Liver (tissue), 9 donors: Measurements from ENCODE around the gene LSM4. TPM values are rescaled to one million over a fixed set of nuclear protein-coding genes. Genes with fewer than 3 reads are reported as not detected.

Experiments used
- DNase-seq: peaks from one replicate; pipeline ENCODE4 v3.0.0-alpha.2; 2017; ENCODE audit warnings: low spot score
- H3K27ac ChIP-seq, 2 donors: one replicate each; pipeline ENCODE4 v1.7.0; 2013; ENCODE audit warnings: inconsistent platforms in 2 of 2, low read length in 2 of 2, control low read depth in 1 of 2, low read depth in 1 of 2, mild to moderate bottlenecking in 1 of 2
- H3K27me3 ChIP-seq, 4 donors: one replicate each; pipeline versions ENCODE4 v1.6.1 to v1.7.0; 2013; ENCODE audit warnings: low read length in 3 of 4, inconsistent platforms in 1 of 4, mild to moderate bottlenecking in 1 of 4, moderate library complexity in 1 of 4; ENCODE audit not compliant: control insufficient read depth in 4 of 4, insufficient read depth in 4 of 4
- H3K36me3 ChIP-seq, 4 donors: one replicate each; pipeline versions ENCODE4 v1.6.1 to v1.7.0; 2013; ENCODE audit warnings: low read length in 3 of 4, mild to moderate bottlenecking in 3 of 4, low read depth in 1 of 4, moderate library complexity in 1 of 4; ENCODE audit not compliant: control insufficient read depth in 4 of 4, insufficient read depth in 3 of 4
- H3K4me1 ChIP-seq, 4 donors: one replicate each; pipeline versions ENCODE4 v1.6.1 to v1.7.0; 2013; ENCODE audit warnings: low read length in 3 of 4, mild to moderate bottlenecking in 3 of 4, moderate library complexity in 1 of 4; ENCODE audit not compliant: control insufficient read depth in 4 of 4, insufficient read depth in 4 of 4
- H3K4me3 ChIP-seq, 3 donors: one replicate each; pipeline versions ENCODE4 v1.6.1 to v1.7.0; 2013; ENCODE audit warnings: low read length in 3 of 3, control low read depth in 1 of 3, low read depth in 1 of 3, mild to moderate bottlenecking in 1 of 3
- H3K9ac ChIP-seq, 2 donors: one replicate each; pipeline ENCODE4 v1.7.0; 2013; ENCODE audit warnings: low read length in 2 of 2, mild to moderate bottlenecking in 2 of 2, moderate library complexity in 2 of 2, control low read depth in 1 of 2, low read depth in 1 of 2
- H3K9me3 ChIP-seq, 4 donors: one replicate each; pipeline versions ENCODE4 v1.6.1 to v1.7.0; 2013; ENCODE audit warnings: low read length in 3 of 4; ENCODE audit not compliant: control insufficient read depth in 4 of 4
- ATF3 ChIP-seq: IDR thresholded peaks from 2 replicates; pipeline ENCODE4 v1.6.1; 2016; ENCODE audit warnings: antibody characterized with exemption
- EGR1 ChIP-seq, 2 donors: IDR thresholded peaks; 2 replicates each; pipeline ENCODE4 v1.6.1; 2016 to 2018; ENCODE audit warnings: antibody characterized with exemption in 2 of 2, low read depth in 2 of 2
- FOXA1 ChIP-seq: IDR thresholded peaks from 2 replicates; pipeline ENCODE4 v1.6.1; 2016; ENCODE audit warnings: antibody characterized with exemption
- FOXA2 ChIP-seq: IDR thresholded peaks from 2 replicates; pipeline ENCODE4 v1.6.1; 2016; ENCODE audit warnings: antibody characterized with exemption
- GABPA ChIP-seq, 2 donors: IDR thresholded peaks in 1 of 2; conservative IDR thresholded peaks in 1 of 2; 2 replicates each; pipeline ENCODE4 v1.6.1; 2016; ENCODE audit warnings: antibody characterized with exemption in 2 of 2, mild to moderate bottlenecking in 1 of 2, moderate library complexity in 1 of 2
- HNF4A ChIP-seq, 2 donors: conservative IDR thresholded peaks; 2 replicates each; pipeline ENCODE4 v1.6.1; 2016; ENCODE audit warnings: antibody characterized with exemption in 2 of 2, mild to moderate bottlenecking in 2 of 2
- HNF4G ChIP-seq: IDR thresholded peaks from 2 replicates; pipeline ENCODE4 v1.6.1; 2016; ENCODE audit warnings: antibody characterized with exemption
- JUND ChIP-seq, 2 donors: IDR thresholded peaks; 2 replicates each; pipeline ENCODE4 v1.6.1; 2016; ENCODE audit warnings: antibody characterized with exemption in 2 of 2
- MAX ChIP-seq: IDR thresholded peaks from 2 replicates; pipeline ENCODE4 v1.6.1; 2016; ENCODE audit warnings: antibody characterized with exemption
- NR2F2 ChIP-seq: IDR thresholded peaks from 2 replicates; pipeline ENCODE4 v1.6.1; 2016; ENCODE audit warnings: antibody characterized with exemption
- RAD21 ChIP-seq, 2 donors: IDR thresholded peaks; 2 replicates each; pipeline ENCODE4 v1.6.1; 2016; ENCODE audit warnings: antibody characterized with exemption in 2 of 2, mild to moderate bottlenecking in 2 of 2
- REST ChIP-seq: IDR thresholded peaks from 2 replicates; pipeline ENCODE4 v1.6.1; 2016; ENCODE audit warnings: antibody characterized with exemption, mild to moderate bottlenecking
- RXRA ChIP-seq, 2 donors: IDR thresholded peaks; 2 replicates each; pipeline ENCODE4 v1.6.1; 2017 to 2018; ENCODE audit warnings: antibody characterized with exemption in 2 of 2, mild to moderate bottlenecking in 1 of 2
- SP1 ChIP-seq: IDR thresholded peaks from 2 replicates; pipeline ENCODE4 v1.6.1; 2018; ENCODE audit warnings: antibody characterized with exemption, mild to moderate bottlenecking
- TAF1 ChIP-seq: conservative IDR thresholded peaks from 2 replicates; pipeline ENCODE4 v1.6.1; 2016; ENCODE audit warnings: antibody characterized with exemption, mild to moderate bottlenecking
- YY1 ChIP-seq: IDR thresholded peaks from 2 replicates; pipeline ENCODE4 v1.6.1; 2016; ENCODE audit warnings: antibody characterized with exemption, mild to moderate bottlenecking
- WGBS: extraction: QIAGEN DNeasy Blood & Tissue Kit; methylation state at CpG from one replicate; pipeline ENCODE4 v1.1.7; 2013; 5-methylcytosine and 5-hydroxymethylcytosine counted together
- polyA plus RNA-seq, 2 donors: library from polyadenylated mRNA; stranded (reverse) in 1 of 2; unstranded in 1 of 2; fragments of 200-250 nt in 1 of 2; fragments of >200 nt in 1 of 2; fragmentation: Nextera tagmentation in 1 of 2; extraction: Ambion mirVana in 1 of 2; gene quantifications; one replicate each; pipeline versions ENCODE4 v1.2.1 to v1.2.3, GENCODE V29; 2013 to 2015
- total RNA-seq, 2 donors: library from RNA; depleted of rRNA; stranded (reverse); fragments of >200 nt; gene quantifications; one replicate each; pipeline ENCODE4 v1.2.3, GENCODE V29; 2014
- TF ChIP-seq, protein P1 (sequence below): fragments of 150-350 bp; IDR thresholded peaks from 2 replicates; pipeline ENCODE4 v1.5.1; 2017; ENCODE audit warnings: improper control_type of control experiment, low read depth, low read length; ENCODE audit not compliant: missing input control
- donor health status: healthy.
- donor health status: healthy.
- donor health status: healthy.
- donor health status: healthy.
- donor health status: healthy.

LSM4 gene
- total and polyA plus RNA-seq, 4 donors = 42.4 to 100 (median 75.1) TPM

DNA sequence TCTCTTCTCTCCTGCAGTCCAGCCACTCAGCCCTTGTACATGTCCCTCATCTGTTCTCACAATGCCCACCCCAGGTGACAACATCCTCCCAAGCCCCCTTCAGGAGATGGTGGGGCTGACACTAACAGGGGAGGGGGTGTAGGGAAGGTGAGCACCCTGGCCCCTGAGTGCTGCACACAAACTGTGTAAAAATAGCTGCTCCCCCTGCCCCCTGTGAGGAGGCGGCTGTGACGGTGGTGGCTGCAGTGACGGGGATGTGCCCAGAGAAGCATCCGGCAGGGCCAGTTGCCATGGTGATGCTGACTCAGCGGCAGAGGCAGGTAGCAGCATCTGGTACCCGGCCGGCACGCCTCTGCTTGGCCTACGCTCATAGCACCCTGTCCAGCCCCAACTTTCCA lies 28.4 kb downstream of the LSM4 start:
- Histone ChIP-seq H3K27me3 (no peaks in the 10 kb centered on the region), H3K9ac (no peak overlapping the region), H3K27ac (no peak overlapping the region), H3K4me1 (peaks cover 3 to 9% (median 6%) of the 10 kb centered on the region in 4 donors), H3K36me3 (no peaks in the 10 kb centered on the region), H3K4me3 (no peak overlapping the region), H3K9me3 (no peaks in the 10 kb centered on the region)
- no peak for TF ChIP-seq YY1
- no peak for TF ChIP-seq RAD21 (IDR thresholded peaks at IDR 0.05)
- no peak for TF ChIP-seq NR2F2
- no peak for TF ChIP-seq TAF1
- TF ChIP-seq FOXA2 = no peak
- no peak for TF ChIP-seq RXRA (IDR thresholded peaks at IDR 0.05)
- no peak for TF ChIP-seq HNF4A (conservative IDR thresholded peaks at IDR 0.05)
- TF ChIP-seq, protein P1, sequence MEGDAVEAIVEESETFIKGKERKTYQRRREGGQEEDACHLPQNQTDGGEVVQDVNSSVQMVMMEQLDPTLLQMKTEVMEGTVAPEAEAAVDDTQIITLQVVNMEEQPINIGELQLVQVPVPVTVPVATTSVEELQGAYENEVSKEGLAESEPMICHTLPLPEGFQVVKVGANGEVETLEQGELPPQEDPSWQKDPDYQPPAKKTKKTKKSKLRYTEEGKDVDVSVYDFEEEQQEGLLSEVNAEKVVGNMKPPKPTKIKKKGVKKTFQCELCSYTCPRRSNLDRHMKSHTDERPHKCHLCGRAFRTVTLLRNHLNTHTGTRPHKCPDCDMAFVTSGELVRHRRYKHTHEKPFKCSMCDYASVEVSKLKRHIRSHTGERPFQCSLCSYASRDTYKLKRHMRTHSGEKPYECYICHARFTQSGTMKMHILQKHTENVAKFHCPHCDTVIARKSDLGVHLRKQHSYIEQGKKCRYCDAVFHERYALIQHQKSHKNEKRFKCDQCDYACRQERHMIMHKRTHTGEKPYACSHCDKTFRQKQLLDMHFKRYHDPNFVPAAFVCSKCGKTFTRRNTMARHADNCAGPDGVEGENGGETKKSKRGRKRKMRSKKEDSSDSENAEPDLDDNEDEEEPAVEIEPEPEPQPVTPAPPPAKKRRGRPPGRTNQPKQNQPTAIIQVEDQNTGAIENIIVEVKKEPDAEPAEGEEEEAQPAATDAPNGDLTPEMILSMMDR = no peak
- no peak for TF ChIP-seq FOXA1
- TF ChIP-seq JUND (IDR thresholded peaks at IDR 0.05) = no peak
- TF ChIP-seq REST = no peak
- no peak for TF ChIP-seq HNF4G
- TF ChIP-seq SP1 = no peak
- no peak for TF ChIP-seq EGR1 (IDR thresholded peaks at IDR 0.05; ENCODE audit: low read depth in 2 of 2)
- TF ChIP-seq MAX = no peak
- TF ChIP-seq ATF3 = no peak
- TF ChIP-seq GABPA (IDR thresholded peaks at IDR 0.05 in 1 of 2, conservative IDR thresholded peaks at IDR 0.05 in 1 of 2) = no peak
- DNase-seq = no peak
- 75% methylated on average over 9 of the region's 9 CpGs for WGBS

GRCh38 chr19:18293642-18294466 lies 29.0 kb downstream of the LSM4 start:
- WGBS = 84% methylated on average over 18 of the region's 18 CpGs
- peaks cover 3 to 9% (median 6%) of the 10 kb centered on the region in 4 donors for H3K4me1 ChIP-seq

More at GRCh38 chr19:18293642-18294466, 29.0 kb downstream of the LSM4 start:
- Histone ChIP-seq H3K9ac (no peak overlapping the region), H3K4me3 (no peak overlapping the region), H3K36me3 (no peaks in the 10 kb centered on the region), H3K9me3 (no peaks in the 10 kb centered on the region), H3K27ac (peak overlapping the region; percentile 85), H3K27me3 (no peaks in the 10 kb centered on the region)
- TF ChIP-seq YY1 = no peak
- TF ChIP-seq REST = no peak
- TF ChIP-seq EGR1 (IDR thresholded peaks at IDR 0.05; ENCODE audit: low read depth in 2 of 2) = no peak
- TF ChIP-seq RXRA (IDR thresholded peaks at IDR 0.05) = no peak
- TF ChIP-seq FOXA2 = no peak
- no peak for TF ChIP-seq RAD21 (IDR thresholded peaks at IDR 0.05)
- TF ChIP-seq FOXA1 = no peak
- TF ChIP-seq HNF4G = no peak
- TF ChIP-seq, protein P1 = no peak
- no peak for TF ChIP-seq ATF3
- no peak for TF ChIP-seq TAF1
- DNase-seq = no peak
